ENCODE data around the gene SLC35F1. TPM values are rescaled to one million over a fixed set of nuclear protein-coding genes. Genes with fewer than 3 reads are reported as not detected.

Gene SLC35F1
- total and polyA plus RNA-seq, 3 experiments from 2014 or later: not detected

- Histone ChIP-seq H3K4me3 (ENCODE audit: low read length) (no peak overlapping the region), H3K27ac (ENCODE audit: low read depth, low read length) (no peak overlapping the region), H3K9me3 (ENCODE audit: low read length) (no peaks in the 10 kb centered on the region), H3K36me3 (ENCODE audit: insufficient read depth, low read length) (no peaks in the 10 kb centered on the region), H3K27me3 (ENCODE audit: insufficient read depth, low read length, poor library complexity, severe bottlenecking) (no peaks in the 10 kb centered on the region), H3K4me1 (ENCODE audit: insufficient read depth, low read length) (no peaks in the 10 kb centered on the region)
- Mint-ChIP-seq H3K4me3 (no peak overlapping the region), H3K9me3 (no peaks in the 10 kb centered on the region), H3K27me3 (peaks cover 6 to 12% of the 10 kb centered on the region in 2 donors), H3K27ac (no peak overlapping the region), H3K36me3 (no peaks in the 10 kb centered on the region), H3K4me1 (no peaks in the 10 kb centered on the region)
- CTCF ChIA-PET: no interaction called here
- DNase-seq: no peak
- POLR2A ChIA-PET: no interaction called here
Observed at GRCh38 chr6:118319894-118320649, 413.0 kb downstream of the SLC35F1 start.

- Histone ChIP-seq H3K27me3 (ENCODE audit: insufficient read depth, low read length, poor library complexity, severe bottlenecking) (no peaks in the 10 kb centered on the region), H3K4me3 (ENCODE audit: low read length) (no peak overlapping the region), H3K27ac (ENCODE audit: low read depth, low read length) (no peak overlapping the region), H3K4me1 (ENCODE audit: insufficient read depth, low read length) (no peaks in the 10 kb centered on the region), H3K9me3 (ENCODE audit: low read length) (no peaks in the 10 kb centered on the region), H3K36me3 (ENCODE audit: insufficient read depth, low read length) (no peaks in the 10 kb centered on the region)
- Mint-ChIP-seq H3K27ac (no peak overlapping the region), H3K4me3 (no peak overlapping the region), H3K4me1 (no peaks in the 10 kb centered on the region), H3K36me3 (no peaks in the 10 kb centered on the region), H3K27me3 (peaks cover 6 to 15% of the 10 kb centered on the region in 2 donors), H3K9me3 (no peaks in the 10 kb centered on the region)
- no peak for DNase-seq
- ChIA-PET POLR2A (no interaction called here), CTCF (no interaction called here)
Observed at GRCh38 chr6:118320652-118321051, 413.6 kb downstream of the SLC35F1 start.

GRCh38 chr6:118324116-118324515 lies 417.1 kb downstream of the SLC35F1 start:
- H3K4me1 ChIP-seq (ENCODE audit: insufficient read depth, low read length): no peaks in the 10 kb centered on the region
- DNase-seq: no peak
- no peaks in the 10 kb centered on the region for H3K36me3 ChIP-seq (ENCODE audit: insufficient read depth, low read length)
- no peaks in the 10 kb centered on the region for H3K4me1 Mint-ChIP-seq
- CTCF ChIA-PET: interaction anchor here (0.9 kb wide), 1 partner anchor 14 kb away, joined by 3 read pairs; no protein-coding TSS in a partner anchor
- H3K27me3 Mint-ChIP-seq: peaks cover 7 to 16% of the 10 kb centered on the region in 2 donors
- no peak overlapping the region for H3K27ac ChIP-seq (ENCODE audit: low read depth, low read length)
- POLR2A ChIA-PET: no interaction called here
- no peak overlapping the region for H3K4me3 Mint-ChIP-seq
- peak overlapping the region in 1 of 8 donors; percentile 71 for H3K27ac Mint-ChIP-seq
- H3K36me3 Mint-ChIP-seq: no peaks in the 10 kb centered on the region
- H3K27me3 ChIP-seq (ENCODE audit: insufficient read depth, low read length, poor library complexity, severe bottlenecking): no peaks in the 10 kb centered on the region
- H3K9me3 Mint-ChIP-seq: no peaks in the 10 kb centered on the region
- H3K4me3 ChIP-seq (ENCODE audit: low read length): no peak overlapping the region
- no peaks in the 10 kb centered on the region for H3K9me3 ChIP-seq (ENCODE audit: low read length)

- no peaks in the 10 kb centered on the region for H3K36me3 ChIP-seq (ENCODE audit: insufficient read depth, low read length)
- Mint-ChIP-seq H3K9me3 (no peaks in the 10 kb centered on the region), H3K27ac (no peak overlapping the region), H3K4me3 (no peak overlapping the region), H3K27me3 (peaks cover 4 to 16% of the 10 kb centered on the region in 2 donors), H3K36me3 (no peaks in the 10 kb centered on the region), H3K4me1 (no peaks in the 10 kb centered on the region)
- ChIA-PET POLR2A (no interaction called here), CTCF (interaction anchor here (0.9 kb wide), 1 partner anchor 16 kb away, joined by 3 read pairs; no protein-coding TSS in a partner anchor)
- H3K4me1 ChIP-seq (ENCODE audit: insufficient read depth, low read length): no peaks in the 10 kb centered on the region
- H3K27me3 ChIP-seq (ENCODE audit: insufficient read depth, low read length, poor library complexity, severe bottlenecking): no peaks in the 10 kb centered on the region
- H3K9me3 ChIP-seq (ENCODE audit: low read length): no peaks in the 10 kb centered on the region
- DNase-seq: no peak
- H3K4me3 ChIP-seq (ENCODE audit: low read length): no peak overlapping the region
- no peak overlapping the region for H3K27ac ChIP-seq (ENCODE audit: low read depth, low read length)
Observed at GRCh38 chr6:118325220-118325860, 418.3 kb downstream of the SLC35F1 start.

- Mint-ChIP-seq H3K9me3 (no peaks in the 10 kb centered on the region), H3K27me3 (peaks cover 4 to 16% of the 10 kb centered on the region in 2 donors), H3K4me3 (no peak overlapping the region), H3K36me3 (no peaks in the 10 kb centered on the region), H3K4me1 (no peaks in the 10 kb centered on the region), H3K27ac (no peak overlapping the region)
- Histone ChIP-seq H3K4me3 (ENCODE audit: low read length) (no peak overlapping the region), H3K9me3 (ENCODE audit: low read length) (no peaks in the 10 kb centered on the region), H3K27ac (ENCODE audit: low read depth, low read length) (no peak overlapping the region), H3K4me1 (ENCODE audit: insufficient read depth, low read length) (no peaks in the 10 kb centered on the region), H3K36me3 (ENCODE audit: insufficient read depth, low read length) (no peaks in the 10 kb centered on the region), H3K27me3 (ENCODE audit: insufficient read depth, low read length, poor library complexity, severe bottlenecking) (no peaks in the 10 kb centered on the region)
- CTCF ChIA-PET: no interaction called here
- DNase-seq: no peak
- POLR2A ChIA-PET: no interaction called here
Observed at GRCh38 chr6:118326712-118327111, 419.6 kb downstream of the SLC35F1 start.

- Histone ChIP-seq H3K36me3 (ENCODE audit: insufficient read depth, low read length) (no peaks in the 10 kb centered on the region), H3K4me3 (ENCODE audit: low read length) (no peak overlapping the region), H3K9me3 (ENCODE audit: low read length) (no peaks in the 10 kb centered on the region), H3K27ac (ENCODE audit: low read depth, low read length) (no peak overlapping the region), H3K4me1 (ENCODE audit: insufficient read depth, low read length) (no peaks in the 10 kb centered on the region), H3K27me3 (ENCODE audit: insufficient read depth, low read length, poor library complexity, severe bottlenecking) (no peaks in the 10 kb centered on the region)
- H3K4me3 Mint-ChIP-seq: no peak overlapping the region
- ChIA-PET CTCF (interaction anchor here (0.6 kb wide), 1 partner anchor 616 kb away, joined by 3 read pairs; no protein-coding TSS in a partner anchor), POLR2A (no interaction called here)
- no peaks in the 10 kb centered on the region for H3K9me3 Mint-ChIP-seq
- DNase-seq: no peak
- H3K27ac Mint-ChIP-seq: no peak overlapping the region
- H3K4me1 Mint-ChIP-seq: no peaks in the 10 kb centered on the region
- H3K27me3 Mint-ChIP-seq: peaks cover 4 to 15% of the 10 kb centered on the region in 2 donors
- H3K36me3 Mint-ChIP-seq: peaks cover 0 to 4% (median 0%) of the 10 kb centered on the region in 3 donors
Observed at GRCh38 chr6:118327237-118327636, 420.2 kb downstream of the SLC35F1 start.

GRCh38 chr6:118333772-118334171 lies 426.7 kb downstream of the SLC35F1 start:
- H3K27ac Mint-ChIP-seq: no peak overlapping the region
- H3K27me3 Mint-ChIP-seq: peaks cover 0 to 5% of the 10 kb centered on the region in 2 donors
- Histone ChIP-seq H3K27ac (ENCODE audit: low read depth, low read length) (no peak overlapping the region), H3K4me3 (ENCODE audit: low read length) (no peak overlapping the region), H3K36me3 (ENCODE audit: insufficient read depth, low read length) (no peaks in the 10 kb centered on the region), H3K9me3 (ENCODE audit: low read length) (no peaks in the 10 kb centered on the region), H3K4me1 (ENCODE audit: insufficient read depth, low read length) (no peaks in the 10 kb centered on the region), H3K27me3 (ENCODE audit: insufficient read depth, low read length, poor library complexity, severe bottlenecking) (no peaks in the 10 kb centered on the region)
- no peak for DNase-seq
- ChIA-PET CTCF (no interaction called here), POLR2A (no interaction called here)
- H3K36me3 Mint-ChIP-seq: peaks cover 0 to 4% (median 0%) of the 10 kb centered on the region in 3 donors
- peaks cover under 1 to 32% (median 24%) of the 10 kb centered on the region in 5 donors for H3K9me3 Mint-ChIP-seq
- no peaks in the 10 kb centered on the region for H3K4me1 Mint-ChIP-seq
- H3K4me3 Mint-ChIP-seq: no peak overlapping the region

GRCh38 chr6:118334634-118335033 lies 427.6 kb downstream of the SLC35F1 start:
- H3K4me3 ChIP-seq (ENCODE audit: low read length): no peak overlapping the region
- CTCF ChIA-PET: no interaction called here
- H3K36me3 ChIP-seq (ENCODE audit: insufficient read depth, low read length): no peaks in the 10 kb centered on the region
- H3K4me1 ChIP-seq (ENCODE audit: insufficient read depth, low read length): no peaks in the 10 kb centered on the region
- H3K9me3 ChIP-seq (ENCODE audit: low read length): no peaks in the 10 kb centered on the region
- H3K4me1 Mint-ChIP-seq: no peaks in the 10 kb centered on the region
- DNase-seq: no peak
- H3K9me3 Mint-ChIP-seq: peaks cover 9 to 40% (median 33%) of the 10 kb centered on the region in 5 donors
- H3K27ac Mint-ChIP-seq: peak overlapping the region in 1 of 8 donors; percentile 48
- H3K4me3 Mint-ChIP-seq: no peak overlapping the region
- no peak overlapping the region for H3K27ac ChIP-seq (ENCODE audit: low read depth, low read length)
- peaks cover 0 to 11% (median 0%) of the 10 kb centered on the region in 3 donors for H3K36me3 Mint-ChIP-seq
- POLR2A ChIA-PET: no interaction called here
- H3K27me3 Mint-ChIP-seq: peaks cover 0 to 5% of the 10 kb centered on the region in 2 donors
- H3K27me3 ChIP-seq (ENCODE audit: insufficient read depth, low read length, poor library complexity, severe bottlenecking): no peaks in the 10 kb centered on the region

Data from CD8-positive, alpha-beta memory T cell (primary cell).